Mucosa of stomach (tissue), 1 donor: ENCODE results near the gene TSPAN14.

Experiments
- H3K27me3 ChIP-seq: one replicate; pipeline ENCODE4 v1.7.0; 2013; ENCODE audit warnings: mild to moderate bottlenecking, low read length; ENCODE audit not compliant: control insufficient read depth, insufficient read depth
- H3K36me3 ChIP-seq: one replicate; pipeline ENCODE4 v1.7.0; 2013; ENCODE audit warnings: low read length; ENCODE audit not compliant: control insufficient read depth, insufficient read depth
- H3K4me1 ChIP-seq: one replicate; pipeline ENCODE4 v1.7.0; 2013; ENCODE audit warnings: mild to moderate bottlenecking, low read length; ENCODE audit not compliant: control insufficient read depth, insufficient read depth
- H3K4me3 ChIP-seq: one replicate; pipeline ENCODE4 v1.7.0; 2013; ENCODE audit warnings: low read length
- H3K9ac ChIP-seq: one replicate; pipeline ENCODE4 v1.7.0; 2013; ENCODE audit warnings: mild to moderate bottlenecking, low read length, moderate library complexity
- H3K9me3 ChIP-seq: one replicate; pipeline ENCODE4 v1.7.0; 2013; ENCODE audit warnings: mild to moderate bottlenecking, low read length, moderate library complexity; ENCODE audit not compliant: control insufficient read depth
- donor health status: Pancreatic carcinoma.

Gene TSPAN14, protein sequence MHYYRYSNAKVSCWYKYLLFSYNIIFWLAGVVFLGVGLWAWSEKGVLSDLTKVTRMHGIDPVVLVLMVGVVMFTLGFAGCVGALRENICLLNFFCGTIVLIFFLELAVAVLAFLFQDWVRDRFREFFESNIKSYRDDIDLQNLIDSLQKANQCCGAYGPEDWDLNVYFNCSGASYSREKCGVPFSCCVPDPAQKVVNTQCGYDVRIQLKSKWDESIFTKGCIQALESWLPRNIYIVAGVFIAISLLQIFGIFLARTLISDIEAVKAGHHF

DNA sequence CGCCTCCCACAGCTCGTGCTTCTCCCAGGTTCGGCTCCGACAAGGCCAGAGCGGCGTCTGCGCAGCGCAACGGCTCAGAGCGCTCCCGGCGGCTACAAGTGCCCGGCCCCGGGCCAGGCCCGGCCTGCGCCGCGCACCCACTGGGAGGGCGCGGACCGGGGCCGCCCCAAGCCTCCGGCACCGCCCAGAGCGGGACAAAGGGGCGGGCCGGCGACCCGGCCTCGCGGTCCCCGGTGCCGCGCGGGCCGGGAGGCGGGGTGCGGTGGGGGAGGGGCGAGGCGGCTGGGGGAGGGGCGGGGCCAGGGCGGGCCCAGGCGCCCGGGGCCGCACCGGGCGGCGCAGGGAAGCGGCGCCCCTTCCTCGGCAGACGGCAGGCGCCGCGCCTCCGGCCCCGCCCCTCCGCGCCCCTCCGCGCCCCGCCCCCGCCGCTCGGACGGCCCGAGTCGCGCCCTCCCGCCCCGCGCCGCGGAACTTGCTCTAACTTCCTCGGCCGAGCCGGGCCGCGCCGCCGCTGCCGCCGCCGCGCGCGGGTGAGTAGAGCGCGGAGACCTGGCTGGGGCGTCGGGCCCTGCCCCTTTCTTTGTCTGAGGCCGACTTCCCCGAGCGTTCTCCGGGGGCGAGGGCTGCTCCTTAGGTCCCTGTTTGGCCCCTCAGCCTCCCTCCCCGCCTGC, at the start of gene TSPAN14:
TSS of gene TSPAN14 (plus strand) at position 469 of the 671 bp plus-strand sequence. CDS start 34,924 bp downstream, outside the sequence.
- no peaks in the 10 kb centered on the region for H3K27me3 ChIP-seq
- H3K36me3 ChIP-seq, result no peaks in the 10 kb centered on the region
- H3K4me3 ChIP-seq, result peak within 1 kb of the TSS; percentile 28
- peak within 1 kb of the TSS; percentile 92 for H3K9ac ChIP-seq
- H3K4me1 ChIP-seq, result peaks cover 33% of the 10 kb centered on the region
- no peaks in the 10 kb centered on the region for H3K9me3 ChIP-seq

DNA sequence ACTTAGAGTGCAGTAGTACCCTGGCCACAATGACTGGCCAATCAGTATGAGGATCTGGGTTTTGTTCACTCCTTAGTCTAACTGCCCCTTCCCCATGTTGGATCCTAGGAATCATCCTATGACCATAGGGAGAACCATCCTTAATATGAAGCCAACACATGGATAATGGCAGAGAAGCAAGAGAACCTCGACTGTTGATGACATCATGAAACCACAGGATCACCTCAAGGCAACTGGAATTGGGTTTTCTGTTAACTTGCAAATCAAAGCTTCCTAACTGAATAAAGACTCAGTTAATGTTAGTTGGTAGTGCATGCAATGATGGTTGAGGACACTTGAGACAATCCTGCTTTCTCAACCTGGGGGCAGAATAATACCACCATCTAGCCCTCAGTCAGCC, 49.1 kb upstream of the TSPAN14 start:
- H3K4me3 ChIP-seq, result no peak overlapping the region
- no peaks in the 10 kb centered on the region for H3K4me1 ChIP-seq
- H3K9ac ChIP-seq, result no peak overlapping the region
- no peaks in the 10 kb centered on the region for H3K36me3 ChIP-seq
- no peaks in the 10 kb centered on the region for H3K9me3 ChIP-seq
- no peaks in the 10 kb centered on the region for H3K27me3 ChIP-seq

- no peaks in the 10 kb centered on the region for H3K36me3 ChIP-seq
- H3K9me3 ChIP-seq, result no peaks in the 10 kb centered on the region
- H3K4me3 ChIP-seq, result no peak overlapping the region
- H3K4me1 ChIP-seq, result peaks cover 6% of the 10 kb centered on the region
- no peaks in the 10 kb centered on the region for H3K27me3 ChIP-seq
- H3K9ac ChIP-seq, result no peak overlapping the region
Measured at GRCh38 chr10:80405626-80406025, 48.5 kb upstream of the TSPAN14 start.

DNA sequence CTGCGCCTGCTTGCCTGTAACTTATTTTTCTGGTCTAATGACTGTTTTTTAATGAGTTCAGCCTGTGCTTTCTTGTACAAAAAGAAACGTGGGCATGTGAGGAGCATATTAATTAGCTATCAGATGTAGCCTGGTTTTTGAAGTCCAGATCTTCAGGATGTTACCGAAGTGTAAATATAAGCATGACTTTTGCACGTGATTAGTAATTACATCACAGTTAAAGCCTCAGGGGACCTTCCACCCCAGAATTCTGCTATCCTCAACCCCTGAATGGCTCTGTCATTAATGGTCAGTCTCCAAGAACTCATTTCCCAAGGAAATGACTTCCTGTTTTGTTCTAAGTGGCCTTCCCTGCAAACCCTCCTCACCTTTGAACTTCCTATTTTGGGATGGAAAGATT, 47.9 kb upstream of the TSPAN14 start:
- no peaks in the 10 kb centered on the region for H3K27me3 ChIP-seq
- H3K9ac ChIP-seq, result no peak overlapping the region
- H3K9me3 ChIP-seq, result no peaks in the 10 kb centered on the region
- H3K4me1 ChIP-seq, result peaks cover 12% of the 10 kb centered on the region
- no peaks in the 10 kb centered on the region for H3K36me3 ChIP-seq
- no peak overlapping the region for H3K4me3 ChIP-seq

DNA sequence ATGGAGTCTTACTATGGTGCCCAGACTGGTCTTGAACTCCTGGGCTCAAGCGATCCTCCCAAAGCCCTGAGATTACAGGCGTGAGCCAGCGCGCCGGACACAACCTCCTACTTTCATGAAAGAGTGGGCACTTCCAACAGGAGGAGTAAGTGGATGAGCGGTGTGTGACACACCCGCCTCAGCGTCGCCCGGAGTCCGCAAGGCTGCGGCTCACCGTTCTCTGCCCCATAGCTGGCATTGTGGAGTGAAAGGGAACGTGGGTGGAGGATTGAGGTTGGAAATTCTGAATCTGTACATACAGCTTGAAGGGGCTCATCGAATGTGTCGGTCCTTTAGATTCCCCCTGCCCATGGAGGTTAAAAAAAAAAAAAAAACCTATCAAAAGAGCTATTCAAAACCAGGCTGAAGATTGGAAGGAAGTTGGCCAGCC, 46.3 kb upstream of the TSPAN14 start:
- H3K36me3 ChIP-seq, result no peaks in the 10 kb centered on the region
- peak overlapping the region; percentile 81 for H3K4me3 ChIP-seq
- peak overlapping the region; percentile 71 for H3K9ac ChIP-seq
- no peaks in the 10 kb centered on the region for H3K9me3 ChIP-seq
- peaks cover 13% of the 10 kb centered on the region for H3K4me1 ChIP-seq
- no peaks in the 10 kb centered on the region for H3K27me3 ChIP-seq

DNA sequence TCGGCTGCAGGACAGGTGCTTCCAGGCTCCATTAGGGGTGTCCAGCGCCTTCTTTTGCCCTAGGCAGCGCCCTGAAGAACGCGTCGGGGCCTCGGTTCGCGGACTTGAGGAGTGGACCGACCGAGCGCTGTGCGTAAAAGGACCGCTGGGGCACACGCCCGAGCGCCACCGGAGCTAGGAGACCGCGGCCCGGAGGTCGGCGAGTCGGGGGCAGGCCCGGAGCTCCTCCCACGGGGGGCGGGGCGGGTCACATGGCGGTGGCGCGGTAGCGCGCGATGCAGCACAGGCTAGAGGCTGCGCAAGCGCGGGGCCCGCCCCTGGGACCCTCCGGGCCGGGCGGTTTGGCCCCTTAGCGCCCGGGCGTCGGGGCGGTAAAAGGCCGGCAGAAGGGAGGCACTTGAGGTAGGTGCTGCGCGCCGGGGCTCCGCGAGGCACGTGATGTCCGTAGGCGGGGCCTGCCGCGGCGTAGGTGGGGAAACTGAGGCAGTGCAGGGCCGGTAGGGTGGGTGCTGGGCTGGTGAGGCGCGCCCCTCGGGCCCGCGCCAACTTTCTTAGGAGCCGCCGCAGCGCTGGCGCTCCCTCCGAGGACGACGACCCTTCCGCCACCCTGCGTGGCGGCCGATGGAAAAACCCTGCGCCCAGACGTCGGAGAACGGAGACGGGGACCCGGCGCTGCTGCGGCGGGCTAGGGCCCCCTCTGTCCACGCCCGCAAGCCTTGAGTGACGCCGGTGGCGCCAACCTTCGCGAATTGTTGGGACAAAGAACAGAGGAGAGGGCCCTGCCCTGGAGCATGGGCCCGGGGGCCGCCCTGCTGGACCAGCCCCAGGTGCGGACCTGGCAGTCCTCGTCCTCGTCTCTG, 45.6 kb upstream of the TSPAN14 start, which contains the start of gene PRXL2A:
TSS of gene PRXL2A (plus strand) at position 310 of the 860 bp plus-strand sequence. CDS start 11,917 bp downstream, outside the sequence.
- H3K9me3 ChIP-seq, result no peaks in the 10 kb centered on the region
- peaks cover 16% of the 10 kb centered on the region for H3K4me1 ChIP-seq
- H3K36me3 ChIP-seq, result no peaks in the 10 kb centered on the region
- H3K4me3 ChIP-seq, result peak within 1 kb of the TSS; percentile 81
- H3K9ac ChIP-seq, result peak within 1 kb of the TSS; percentile 71
- H3K27me3 ChIP-seq, result no peaks in the 10 kb centered on the region

DNA sequence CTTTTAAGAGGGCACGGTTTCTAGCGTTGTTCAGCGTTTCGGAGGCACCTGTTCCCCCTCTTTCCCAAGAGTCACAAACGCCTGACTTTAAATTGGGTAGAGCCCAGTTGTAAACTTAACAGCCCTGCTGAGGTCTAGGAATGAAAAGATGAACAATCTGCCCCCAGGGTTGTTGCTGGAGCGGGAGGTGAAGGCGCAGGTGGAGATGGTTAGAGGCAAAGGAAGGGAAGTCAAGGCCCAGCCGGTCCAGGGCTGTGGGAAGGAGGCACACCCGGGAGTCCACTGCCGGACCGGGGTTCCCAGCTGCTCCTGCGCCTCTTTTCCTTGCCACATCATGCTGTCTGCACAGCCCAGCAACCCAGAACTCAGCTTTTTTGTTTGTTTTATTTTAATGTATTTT, 45.0 kb upstream of the TSPAN14 start:
- Histone ChIP-seq H3K4me1 (peaks cover 23% of the 10 kb centered on the region), H3K9me3 (no peaks in the 10 kb centered on the region), H3K36me3 (no peaks in the 10 kb centered on the region), H3K27me3 (no peaks in the 10 kb centered on the region), H3K4me3 (peak overlapping the region; percentile 81), H3K9ac (peak overlapping the region; percentile 71)

GRCh38 chr10:80410122-80410521, 44.0 kb upstream of the TSPAN14 start:
- no peaks in the 10 kb centered on the region for H3K9me3 ChIP-seq
- H3K4me3 ChIP-seq, result no peak overlapping the region
- no peak overlapping the region for H3K9ac ChIP-seq
- H3K36me3 ChIP-seq, result no peaks in the 10 kb centered on the region
- H3K4me1 ChIP-seq, result peaks cover 32% of the 10 kb centered on the region
- H3K27me3 ChIP-seq, result no peaks in the 10 kb centered on the region

GRCh38 chr10:80410578-80411145, 43.4 kb upstream of the TSPAN14 start:
- Histone ChIP-seq H3K4me1 (peaks cover 32% of the 10 kb centered on the region), H3K4me3 (no peak overlapping the region), H3K9me3 (no peaks in the 10 kb centered on the region), H3K36me3 (no peaks in the 10 kb centered on the region), H3K27me3 (no peaks in the 10 kb centered on the region), H3K9ac (no peak overlapping the region)

DNA sequence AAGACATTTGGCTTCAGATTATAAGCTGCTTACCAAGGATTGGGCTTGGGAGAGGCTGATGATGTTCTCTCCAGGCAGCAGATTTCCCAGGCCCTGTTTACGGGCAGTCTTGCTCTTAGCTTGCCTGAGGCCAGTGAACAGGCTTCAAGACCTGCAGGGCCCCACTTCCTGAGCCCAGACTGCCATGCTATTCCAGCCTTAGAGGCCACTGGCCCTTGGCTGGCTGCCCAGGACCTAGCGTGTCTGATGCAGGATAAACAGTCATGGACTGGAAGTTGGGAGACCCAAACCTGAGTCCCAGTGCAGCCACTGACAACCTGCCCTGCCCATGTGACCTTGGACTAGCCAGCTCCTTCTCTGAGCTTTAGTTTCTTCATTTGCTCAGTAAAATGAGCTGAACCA, 42.8 kb upstream of the TSPAN14 start:
- Histone ChIP-seq H3K27me3 (no peaks in the 10 kb centered on the region), H3K4me3 (no peak overlapping the region), H3K4me1 (peaks cover 32% of the 10 kb centered on the region), H3K9me3 (no peaks in the 10 kb centered on the region), H3K9ac (no peak overlapping the region), H3K36me3 (no peaks in the 10 kb centered on the region)

DNA sequence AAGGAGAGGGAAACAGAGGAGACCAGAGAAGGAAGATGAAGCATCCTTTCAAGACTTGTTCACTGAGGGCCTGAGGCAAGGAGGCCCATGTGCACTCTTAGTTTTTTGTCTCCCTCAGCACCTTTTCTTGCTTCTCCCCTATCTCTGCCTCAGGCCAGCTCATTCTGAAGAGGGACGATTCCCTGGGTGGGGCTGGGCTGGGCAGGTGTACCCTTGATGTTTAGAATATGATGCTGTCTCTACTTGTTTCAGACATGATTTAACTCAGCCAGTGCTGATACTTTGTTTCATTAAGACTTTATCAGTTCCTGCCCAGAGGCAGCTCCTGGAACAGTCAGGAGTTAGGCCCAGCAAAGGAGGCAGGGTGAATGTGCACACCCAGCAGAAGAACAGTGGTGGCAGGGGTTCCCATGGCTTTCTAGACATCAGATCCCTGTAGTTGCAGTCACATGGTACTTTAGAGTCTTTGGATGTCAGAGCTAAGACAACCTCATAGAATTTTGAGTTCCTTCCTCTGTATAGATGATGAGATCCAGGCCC, 42.4 kb upstream of the TSPAN14 start:
- H3K9me3 ChIP-seq, result no peaks in the 10 kb centered on the region
- H3K4me1 ChIP-seq, result peaks cover 32% of the 10 kb centered on the region
- no peak overlapping the region for H3K4me3 ChIP-seq
- no peak overlapping the region for H3K9ac ChIP-seq
- H3K36me3 ChIP-seq, result no peaks in the 10 kb centered on the region
- H3K27me3 ChIP-seq, result no peaks in the 10 kb centered on the region
